ENCODE measurements around the gene ORAI2. TPM values are rescaled to one million over a fixed set of nuclear protein-coding genes. Genes with fewer than 3 reads are reported as not detected.
"Not testable (repeated sequence)": the region's sequence is repeated elsewhere in the genome, so short reads cannot be mapped to it uniquely, and the experiment has no call there.

Gene ORAI2
- total RNA-seq, 4 donors from 2014 or later = 0.30 to 9.1 (median 5.1) TPM

DNA sequence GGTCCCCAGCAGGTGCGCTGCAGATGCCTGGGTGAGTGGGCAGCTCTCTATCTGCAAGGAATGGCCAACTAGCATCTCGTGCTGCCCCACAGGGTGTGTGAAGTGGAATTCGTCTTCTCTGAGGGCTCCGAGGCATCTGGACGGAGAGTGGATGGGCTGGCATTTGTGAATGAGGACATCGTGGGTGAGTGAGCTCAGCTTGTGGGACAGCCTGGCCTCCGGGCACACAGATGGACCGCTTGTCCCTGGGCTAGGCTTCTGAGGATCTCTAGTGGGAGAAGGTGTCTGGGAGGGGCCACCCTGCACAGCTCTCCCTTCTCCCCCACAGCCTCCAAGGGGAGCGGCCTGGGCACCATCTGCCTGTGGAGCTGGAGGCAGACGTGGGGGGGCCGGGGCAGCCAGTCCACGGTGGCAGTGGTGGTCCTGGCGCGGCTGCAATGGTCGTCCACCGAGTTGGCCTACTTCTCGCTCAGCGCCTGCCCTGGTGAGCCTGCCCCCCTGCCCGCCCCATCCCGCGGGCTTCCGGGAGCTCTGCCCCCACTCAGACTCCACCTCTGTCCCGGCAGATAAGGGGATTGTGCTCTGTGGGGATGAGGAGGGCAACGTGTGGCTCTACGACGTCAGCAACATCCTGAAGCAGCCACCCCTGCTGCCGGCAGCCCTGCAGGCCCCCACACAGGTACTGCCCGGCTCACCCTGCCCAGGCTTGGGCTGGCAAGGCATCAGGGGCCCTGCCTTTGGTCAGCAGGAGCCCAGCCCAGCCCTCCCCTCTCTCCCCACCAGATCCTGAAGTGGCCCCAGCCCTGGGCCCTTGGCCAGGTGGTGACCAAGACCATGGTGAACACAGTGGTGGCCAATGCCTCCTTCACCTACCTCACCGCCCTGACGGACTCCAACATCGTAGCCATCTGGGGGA, 39.0 kb downstream of the ORAI2 start:
- WGBS, 2 donors = 82 to 100% methylated on average over 2 to 9 of the region's 31 CpGs
- H3K36me3 ChIP-seq = peaks cover 3 to 74% (median 6%) of the 10 kb centered on the region in 3 donors
- no peak overlapping the region for H3K27ac ChIP-seq
- intact Hi-C loops (cut with DNase I) = no loop called here
- H3K27me3 ChIP-seq = no peaks in the 10 kb centered on the region
- H3K4me3 ChIP-seq = no peak overlapping the region
- DNase-seq = no peak
- TF ChIP-seq, protein P1, sequence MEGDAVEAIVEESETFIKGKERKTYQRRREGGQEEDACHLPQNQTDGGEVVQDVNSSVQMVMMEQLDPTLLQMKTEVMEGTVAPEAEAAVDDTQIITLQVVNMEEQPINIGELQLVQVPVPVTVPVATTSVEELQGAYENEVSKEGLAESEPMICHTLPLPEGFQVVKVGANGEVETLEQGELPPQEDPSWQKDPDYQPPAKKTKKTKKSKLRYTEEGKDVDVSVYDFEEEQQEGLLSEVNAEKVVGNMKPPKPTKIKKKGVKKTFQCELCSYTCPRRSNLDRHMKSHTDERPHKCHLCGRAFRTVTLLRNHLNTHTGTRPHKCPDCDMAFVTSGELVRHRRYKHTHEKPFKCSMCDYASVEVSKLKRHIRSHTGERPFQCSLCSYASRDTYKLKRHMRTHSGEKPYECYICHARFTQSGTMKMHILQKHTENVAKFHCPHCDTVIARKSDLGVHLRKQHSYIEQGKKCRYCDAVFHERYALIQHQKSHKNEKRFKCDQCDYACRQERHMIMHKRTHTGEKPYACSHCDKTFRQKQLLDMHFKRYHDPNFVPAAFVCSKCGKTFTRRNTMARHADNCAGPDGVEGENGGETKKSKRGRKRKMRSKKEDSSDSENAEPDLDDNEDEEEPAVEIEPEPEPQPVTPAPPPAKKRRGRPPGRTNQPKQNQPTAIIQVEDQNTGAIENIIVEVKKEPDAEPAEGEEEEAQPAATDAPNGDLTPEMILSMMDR (IDR thresholded peaks at IDR 0.05) = no peak
- TF ChIP-seq POLR2A (IDR thresholded peaks at IDR 0.05) = no peak
- peaks cover 0 to 3% (median 0%) of the 10 kb centered on the region in 3 donors for H3K4me1 ChIP-seq
- H3K9me3 ChIP-seq = no peaks in the 10 kb centered on the region

DNA sequence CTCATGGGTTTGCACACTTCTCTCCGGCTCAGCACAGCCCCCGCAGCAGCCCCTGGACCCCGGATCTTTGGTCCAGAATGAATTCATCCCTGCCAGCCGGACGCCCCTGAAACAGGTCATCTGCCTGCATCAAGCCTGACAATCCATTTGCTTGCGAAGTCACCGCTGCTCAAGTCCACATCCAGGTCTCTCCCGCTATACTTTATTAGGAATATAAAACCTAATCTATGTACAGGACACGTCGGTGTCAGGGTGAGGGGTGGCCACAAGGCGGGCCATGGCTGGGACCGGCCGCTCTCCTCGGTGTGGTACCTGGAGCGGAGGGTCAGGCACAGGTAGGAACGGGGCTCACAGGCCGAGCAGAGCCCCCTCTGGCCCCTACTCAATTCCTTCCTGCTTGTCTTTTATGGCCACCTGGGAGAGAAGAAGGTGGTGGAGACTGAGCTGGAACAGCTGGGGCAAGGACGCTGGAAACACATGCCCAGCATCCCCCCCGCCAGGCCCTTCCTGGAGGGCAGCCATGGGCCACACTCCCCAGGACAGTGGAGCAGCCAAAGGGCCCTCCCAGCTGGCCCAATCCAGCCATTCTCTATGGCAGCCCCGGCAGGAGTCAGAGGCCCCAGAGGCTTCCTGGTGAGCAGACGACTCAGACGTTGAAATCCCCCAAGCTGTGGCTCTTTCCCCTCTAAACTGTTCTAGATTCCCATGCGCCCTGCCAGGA, 40.1 kb downstream of the ORAI2 start:
- TF ChIP-seq, protein P1 (IDR thresholded peaks at IDR 0.05) = no peak
- TF ChIP-seq POLR2A (IDR thresholded peaks at IDR 0.05) = no peak
- 90 to 94% methylated on average over 7 to 8 of the region's 23 CpGs for WGBS, 2 donors
- H3K27ac ChIP-seq = no peak overlapping the region
- H3K4me3 ChIP-seq = no peak overlapping the region
- intact Hi-C loops (cut with DNase I) = no loop called here
- no peaks in the 10 kb centered on the region for H3K9me3 ChIP-seq
- no peak for DNase-seq
- H3K27me3 ChIP-seq = no peaks in the 10 kb centered on the region
- peaks cover 3 to 63% (median 6%) of the 10 kb centered on the region in 3 donors for H3K36me3 ChIP-seq
- H3K4me1 ChIP-seq = no peaks in the 10 kb centered on the region

DNA sequence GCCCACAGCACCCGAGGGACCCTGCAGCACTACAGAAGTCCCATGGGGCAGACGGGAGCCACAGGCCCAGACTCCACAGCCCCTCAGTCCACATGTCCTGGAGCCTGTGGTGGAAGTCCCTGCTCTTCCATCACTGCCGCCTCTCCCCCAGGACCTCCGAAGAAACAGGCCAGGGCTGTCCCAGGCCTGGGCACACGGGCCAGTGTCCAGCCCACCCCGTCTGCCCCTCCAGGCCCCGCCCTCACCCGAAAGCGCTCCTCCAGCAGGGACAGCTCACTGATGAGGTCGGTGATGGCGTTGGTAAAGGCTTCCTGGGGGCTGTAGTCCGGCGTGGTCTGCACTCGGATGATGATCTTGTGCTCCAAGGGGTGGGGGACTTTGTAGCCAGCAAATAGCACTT, 40.7 kb downstream of the ORAI2 start:
- intact Hi-C loops (cut with DNase I); H3K9me3 ChIP-seq; H3K27ac ChIP-seq; H3K4me1 ChIP-seq; H3K4me3 ChIP-seq; H3K27me3 ChIP-seq; DNase-seq: not testable (repeated sequence)
- peaks cover 3 to 57% (median 6%) of the 10 kb centered on the region in 3 donors for H3K36me3 ChIP-seq
- WGBS, 2 donors = no CpG with 5 or more reads among the region's 14 CpGs

DNA sequence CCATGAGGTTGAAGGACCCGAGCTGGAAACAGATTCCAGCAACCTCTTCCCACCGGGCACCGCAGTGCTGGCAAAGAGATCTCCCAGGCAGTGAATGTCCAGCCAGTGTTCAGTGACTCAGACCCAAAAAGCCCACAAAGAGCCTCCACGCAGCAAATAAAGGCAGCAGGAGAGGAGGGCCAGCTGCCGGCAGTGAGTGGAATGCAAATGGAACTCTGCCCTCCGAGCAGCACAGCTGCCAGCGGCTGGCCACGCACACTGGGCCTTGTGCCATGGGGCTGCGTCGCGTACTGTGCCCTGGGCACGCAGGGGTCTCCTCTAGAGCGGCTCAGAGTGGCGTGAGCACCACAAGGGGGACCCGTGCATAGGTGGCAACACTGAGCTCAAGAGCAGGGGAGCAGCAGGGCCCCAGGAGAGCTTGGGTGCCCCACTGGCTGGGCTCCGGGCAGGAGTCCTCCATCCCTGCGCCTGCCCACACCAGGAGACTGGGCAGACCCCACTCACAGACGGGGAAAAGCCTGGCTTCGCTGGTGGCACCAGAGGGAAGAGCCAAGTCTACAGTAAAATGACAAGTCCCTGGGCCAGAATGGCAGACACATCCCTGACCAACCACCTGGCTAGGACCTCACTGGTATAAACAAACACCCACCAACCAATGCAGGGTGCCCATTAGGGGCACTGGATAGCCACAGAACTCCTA, 41.5 kb downstream of the ORAI2 start:
- H3K9me3 ChIP-seq; H3K4me3 ChIP-seq; H3K27me3 ChIP-seq; intact Hi-C loops (cut with DNase I); H3K4me1 ChIP-seq; DNase-seq; H3K27ac ChIP-seq: not testable (repeated sequence)
- H3K36me3 ChIP-seq = peaks cover 3 to 49% (median 6%) of the 10 kb centered on the region in 3 donors
- no CpG with 5 or more reads among the region's 19 CpGs for WGBS, 2 donors

DNA sequence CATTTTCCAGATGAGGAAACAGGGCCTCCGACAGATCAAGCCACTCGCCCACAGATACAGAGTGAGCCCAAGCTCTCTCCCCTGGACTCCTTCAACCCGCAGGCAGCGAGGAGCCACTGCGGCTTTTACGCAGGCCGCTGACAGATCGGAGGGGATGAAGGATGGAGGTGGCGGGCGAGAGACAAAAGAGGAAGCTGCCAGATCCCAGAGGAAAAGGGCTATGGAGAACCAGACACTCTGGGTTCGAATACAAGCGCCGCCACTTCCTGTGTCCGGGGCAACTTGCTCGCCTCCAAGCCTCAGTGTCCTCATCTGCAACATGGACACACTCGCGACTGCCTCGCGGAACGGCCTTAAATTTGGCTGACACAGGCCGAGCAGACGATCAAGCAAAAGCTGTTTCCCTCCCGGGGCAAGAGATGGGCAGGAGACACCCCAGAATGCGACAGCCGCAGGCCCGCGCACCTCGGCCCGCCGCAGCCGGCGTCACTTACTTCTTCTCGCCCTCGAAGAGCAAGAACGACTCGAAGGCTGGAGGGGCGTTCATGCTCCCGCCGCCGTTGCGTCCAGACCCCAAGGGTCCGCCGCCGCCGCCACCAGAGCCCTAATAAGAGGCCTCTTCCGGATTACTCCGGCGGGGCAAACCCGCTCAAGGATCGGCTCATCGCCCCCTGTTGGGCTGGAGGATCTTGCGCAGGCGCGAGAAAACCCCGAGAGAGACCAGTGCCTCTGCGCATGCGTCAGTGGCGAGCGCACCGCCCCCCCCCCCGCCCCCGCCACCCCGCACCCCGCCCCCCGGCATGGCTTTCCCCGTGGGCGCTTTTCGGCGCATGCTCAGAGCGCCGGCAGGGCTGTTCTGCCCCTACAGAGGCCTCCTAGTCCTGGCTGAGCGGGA, 45.2 kb downstream of the ORAI2 start, which contains the start of gene POLR2J:
POLR2J (minus strand) TSS at position 609 of the 895 bp plus-strand sequence; CDS start at position 547, 62 bp downstream.
- H3K9me3 ChIP-seq; DNase-seq; intact Hi-C loops (cut with DNase I); H3K27me3 ChIP-seq; H3K4me1 ChIP-seq: not testable (repeated sequence)
- WGBS, 2 donors = 0% methylated on average over 6 of the region's 72 CpGs; no CpG with 5 or more reads in 1 of the 2 donors
- TF ChIP-seq, protein P1 (IDR thresholded peaks at IDR 0.05) = peak in 5 of 6 experiments; percentile 37 to 48 (median 44)
- peak in 2 of 4 donors; percentile 28 to 41 for TF ChIP-seq POLR2A (IDR thresholded peaks at IDR 0.05)
- Histone ChIP-seq H3K36me3 (peaks cover under 1 to 21% (median 2%) of the 10 kb centered on the region in 3 donors), H3K4me3 (peak within 1 kb of the TSS; percentile 34 to 68 (median 58)), H3K27ac (peak within 1 kb of the TSS; percentile 55 to 79 (median 68))

DNA sequence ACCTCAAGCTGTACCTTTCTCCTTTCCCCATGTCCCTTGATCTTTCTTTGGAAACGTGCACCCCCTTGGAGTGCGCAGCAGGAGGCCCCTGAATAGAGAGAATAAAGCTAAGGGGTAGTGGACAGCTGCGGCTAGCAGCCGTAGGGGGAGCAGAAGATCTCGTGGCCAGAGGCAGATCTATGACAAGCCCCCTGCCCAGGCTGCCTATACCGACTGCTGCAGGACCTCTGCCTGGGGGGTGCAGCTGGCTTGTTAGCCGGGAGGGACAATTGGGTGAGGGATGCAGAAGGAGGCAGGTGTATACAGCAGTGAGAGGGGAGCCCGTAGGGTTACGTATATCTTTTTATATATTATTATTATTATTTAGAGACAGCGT, 45.8 kb downstream of the ORAI2 start:
- H3K27me3 ChIP-seq; H3K4me1 ChIP-seq; intact Hi-C loops (cut with DNase I); DNase-seq; H3K27ac ChIP-seq; H3K9me3 ChIP-seq: not testable (repeated sequence)
- H3K36me3 ChIP-seq = peaks cover 0 to 14% (median 0%) of the 10 kb centered on the region in 3 donors
- 40% methylated on average over 1 of the region's 10 CpGs; no CpG with 5 or more reads in 1 of the 2 donors for whole genome bisulfite sequencing, 2 donors
- H3K4me3 ChIP-seq = peak overlapping the region in 1 of 4 donors; percentile 68

All from esophagus squamous epithelium (tissue), 5 donors.